Vagina (tissue), 2 donors: ENCODE measurements around the gene MAML3. TPM values are rescaled to one million over a fixed set of nuclear protein-coding genes. Genes with fewer than 3 reads are reported as not detected.

Experiments used
- DNase-seq, 2 donors: peaks; one replicate each; pipeline ENCODE4 v3.0.0-alpha.2; 2017; ENCODE audit errors: extremely low spot score in 2 of 2
- H3K27ac ChIP-seq: fragments of 200-600 bp; sonication (generic); one replicate; pipeline ENCODE4 v1.5.1; 2019
- H3K27me3 ChIP-seq: fragments of 200-600 bp; sonication (generic); one replicate; pipeline ENCODE4 v1.5.1; 2019
- H3K36me3 ChIP-seq, 2 donors: fragments of 200-600 bp; sonication (generic); one replicate each; pipeline ENCODE4 v1.5.1; 2017 to 2019
- H3K4me1 ChIP-seq: fragments of 200-600 bp; sonication (generic); one replicate; pipeline ENCODE4 v1.5.1; 2019
- H3K4me3 ChIP-seq, 2 donors: fragments of 200-600 bp; sonication (generic); 1 replicate in 1 of 2; 2 replicates in 1 of 2; pipeline ENCODE4 v1.5.1; 2016 to 2019
- H3K9me3 ChIP-seq: fragments of 200-600 bp; sonication (generic); one replicate; pipeline ENCODE4 v1.5.1; 2019
- CTCF ChIP-seq, 3 experiments: fragments of 450-650 bp in 2 of 3; fragments of 200-600 bp in 1 of 3; sonication (generic) in 1 of 3; IDR thresholded peaks; one replicate each; pipeline ENCODE4 v1.5.1; 2017 to 2019; ENCODE audit warnings: antibody characterized with exemption in 3 of 3, mild to moderate bottlenecking in 2 of 3, moderate library complexity in 2 of 3
- POLR2A ChIP-seq, 2 donors: fragments of 450-650 bp; IDR thresholded peaks; one replicate each; pipeline ENCODE4 v1.6.1; 2017; ENCODE audit warnings: antibody characterized with exemption in 2 of 2, mild to moderate bottlenecking in 2 of 2, moderate library complexity in 2 of 2
- POLR2AphosphoS5 ChIP-seq, 2 donors: sonication (generic); formaldehyde crosslinking; IDR thresholded peaks; one replicate each; pipeline ENCODE4 v1.9.0; 2017; ENCODE audit warnings: antibody characterized with exemption in 2 of 2, mild to moderate bottlenecking in 2 of 2, low read depth in 1 of 2; ENCODE audit not compliant: insufficient read depth in 1 of 2
- intact Hi-C: fragments of 100-400 bp; cut with DNase I; formaldehyde crosslinking; loops from one replicate; pipeline ENCODE4 v1.15.1; 2023
- total RNA-seq: library from RNA; depleted of rRNA; stranded (reverse); fragments of >200 nt; gene quantifications from one replicate; pipeline ENCODE4 v1.2.3, GENCODE V29; 2016

Gene MAML3
- total RNA-seq, 1 donor from 2014 or later: 16.2 TPM

GRCh38 chr4:140082391-140082755 lies 71.6 kb downstream of the MAML3 start:
- intact Hi-C loops: no loop called here
- Histone ChIP-seq H3K4me3 (no peak overlapping the region), H3K27ac (peak overlapping the region; percentile 35), H3K27me3 (no peaks in the 10 kb centered on the region), H3K9me3 (no peaks in the 10 kb centered on the region), H3K36me3 (no peaks in the 10 kb centered on the region), H3K4me1 (peaks cover 16% of the 10 kb centered on the region)
- TF ChIP-seq CTCF (IDR thresholded peaks at IDR 0.05): no peak
- no peak for TF ChIP-seq POLR2AphosphoS5 (IDR thresholded peaks at IDR 0.05; ENCODE audit: insufficient read depth in 1 of 2, low read depth in 1 of 2)
- no peak for TF ChIP-seq POLR2A (IDR thresholded peaks at IDR 0.05)
- no peak for DNase-seq

GRCh38 chr4:140081641-140082390 lies 72.2 kb downstream of the MAML3 start:
- H3K9me3 ChIP-seq: no peaks in the 10 kb centered on the region
- no peaks in the 10 kb centered on the region for H3K36me3 ChIP-seq
- DNase-seq: no peak
- H3K27me3 ChIP-seq: no peaks in the 10 kb centered on the region
- peak overlapping the region; percentile 35 for H3K27ac ChIP-seq
- no peak overlapping the region for H3K4me3 ChIP-seq
- TF ChIP-seq POLR2AphosphoS5 (IDR thresholded peaks at IDR 0.05; ENCODE audit: insufficient read depth in 1 of 2, low read depth in 1 of 2) (no peak), POLR2A (IDR thresholded peaks at IDR 0.05) (no peak), CTCF (IDR thresholded peaks at IDR 0.05) (no peak)
- H3K4me1 ChIP-seq: peaks cover 16% of the 10 kb centered on the region
- intact Hi-C loops: no loop called here

- no peak for TF ChIP-seq POLR2A (IDR thresholded peaks at IDR 0.05)
- no peak for TF ChIP-seq POLR2AphosphoS5 (IDR thresholded peaks at IDR 0.05; ENCODE audit: insufficient read depth in 1 of 2, low read depth in 1 of 2)
- TF ChIP-seq CTCF (IDR thresholded peaks at IDR 0.05): no peak
- Histone ChIP-seq H3K9me3 (no peaks in the 10 kb centered on the region), H3K36me3 (no peaks in the 10 kb centered on the region), H3K4me3 (no peak overlapping the region), H3K4me1 (peaks cover 16% of the 10 kb centered on the region), H3K27me3 (no peaks in the 10 kb centered on the region), H3K27ac (peak overlapping the region; percentile 35)
- intact Hi-C loops: no loop called here
- DNase-seq: no peak
These were observed 73.1 kb downstream of the MAML3 start for GRCh38 chr4:140080883-140081282.

- no peak for DNase-seq
- Histone ChIP-seq H3K9me3 (no peaks in the 10 kb centered on the region), H3K36me3 (no peaks in the 10 kb centered on the region), H3K4me3 (no peak overlapping the region), H3K27me3 (no peaks in the 10 kb centered on the region), H3K27ac (no peak overlapping the region), H3K4me1 (peaks cover 12% of the 10 kb centered on the region)
- TF ChIP-seq POLR2A (IDR thresholded peaks at IDR 0.05): no peak
- no peak for TF ChIP-seq POLR2AphosphoS5 (IDR thresholded peaks at IDR 0.05; ENCODE audit: insufficient read depth in 1 of 2, low read depth in 1 of 2)
- no peak for TF ChIP-seq CTCF (IDR thresholded peaks at IDR 0.05)
- intact Hi-C loops: no loop called here
These were observed 75.6 kb downstream of the MAML3 start for GRCh38 chr4:140078366-140078765.

- peaks cover under 1% of the 10 kb centered on the region for H3K4me1 ChIP-seq
- TF ChIP-seq POLR2AphosphoS5 (IDR thresholded peaks at IDR 0.05; ENCODE audit: insufficient read depth in 1 of 2, low read depth in 1 of 2) (no peak), CTCF (IDR thresholded peaks at IDR 0.05) (no peak), POLR2A (IDR thresholded peaks at IDR 0.05) (no peak)
- no peak overlapping the region for H3K27ac ChIP-seq
- no peak overlapping the region for H3K4me3 ChIP-seq
- no peaks in the 10 kb centered on the region for H3K36me3 ChIP-seq
- no peaks in the 10 kb centered on the region for H3K27me3 ChIP-seq
- intact Hi-C loops: no loop called here
- no peaks in the 10 kb centered on the region for H3K9me3 ChIP-seq
- DNase-seq: no peak
These were observed 77.7 kb downstream of the MAML3 start for GRCh38 chr4:140076307-140076706.
